Panc1 (cell line): Measurements from ENCODE around the gene BRINP2. TPM values are rescaled to one million over a fixed set of nuclear protein-coding genes. Genes with fewer than 3 reads are reported as not detected.

Experiments used
- ATAC-seq: fragments of 200-7000 bp; cut with Tn5 transposase; 2 replicates; pipeline ENCODE4 v1.9.1; 2020; ENCODE audit warnings: mild to moderate bottlenecking, moderate library complexity
- BruUV-seq: library from RNA; stranded (reverse); fragments of 400-500 nt; replicated peaks from 2 replicates; lab custom pipeline; 2021; lab: Mats Ljungman, UMichigan
- CTCF ChIA-PET: fragments of 300-600 bp; sonication (Branson Sonifier 250); formaldehyde crosslinking; loops from one replicate; lab custom pipeline; 2022; ENCODE audit warnings: antibody characterized with exemption; lab: Charles Lee
- POLR2A ChIA-PET: fragments of 300-600 bp; sonication (Branson Sonifier 250); formaldehyde crosslinking; loops from one replicate; lab custom pipeline; 2022; ENCODE audit warnings: antibody characterized with exemption; lab: Charles Lee
- DNase-seq: peaks from one replicate; pipeline ENCODE4 v3.0.0-alpha.2; 2010; ENCODE audit warnings: low read depth, low spot score
- H3K27ac ChIP-seq: 2 replicates; pipeline ENCODE4 v1.5.1; 2011; ENCODE audit warnings: mild to moderate bottlenecking, low read length, inconsistent platforms
- H3K27me3 ChIP-seq: fragments of 200-500 bp; sonication (Bioruptor generic); 2 replicates; pipeline ENCODE4 v1.6.0; 2014; ENCODE audit warnings: low read length, inconsistent platforms; ENCODE audit not compliant: control insufficient read depth, insufficient read depth
- H3K36me3 ChIP-seq: fragments of 200-500 bp; sonication (Bioruptor generic); 2 replicates; pipeline ENCODE4 v1.5.1; 2014; ENCODE audit warnings: inconsistent platforms, mild to moderate bottlenecking, low read length, moderate library complexity; ENCODE audit not compliant: control insufficient read depth, insufficient read depth
- H3K4me1 ChIP-seq: 2 replicates; pipeline ENCODE4 v1.5.1; 2011; ENCODE audit warnings: inconsistent platforms, mild to moderate bottlenecking, low read length, moderate library complexity; ENCODE audit not compliant: control insufficient read depth, insufficient read depth
- H3K4me3 ChIP-seq, 2 experiments: 2 replicates each; pipeline ENCODE4 v1.5.1; 2011 to 2012; ENCODE audit warnings: low read depth in 2 of 2, low read length in 2 of 2, mild to moderate bottlenecking in 2 of 2, inconsistent platforms in 1 of 2, moderate library complexity in 1 of 2
- H3K9me3 ChIP-seq: fragments of 200-500 bp; sonication (Bioruptor generic); 2 replicates; pipeline ENCODE4 v1.5.1; 2014; ENCODE audit warnings: low read depth, mild to moderate bottlenecking, inconsistent platforms, low read length, moderate library complexity; ENCODE audit not compliant: control insufficient read depth, insufficient read depth
- CTCF ChIP-seq: fragments of 450-650 bp; IDR thresholded peaks from 2 replicates; pipeline ENCODE4 v1.5.1; 2017; ENCODE audit warnings: mild to moderate bottlenecking
- POLR2AphosphoS5 ChIP-seq: IDR thresholded peaks from 2 replicates; pipeline ENCODE4 v1.6.1; 2012; ENCODE audit warnings: mild to moderate bottlenecking, low read depth, low read length, moderate library complexity
- SIN3A ChIP-seq: IDR thresholded peaks from 2 replicates; pipeline ENCODE4 v1.6.1; 2012; ENCODE audit warnings: low read depth, mild to moderate bottlenecking, low read length, moderate library complexity, borderline replicate concordance; ENCODE audit not compliant: insufficient read depth
- TCF7L2 ChIP-seq: IDR thresholded peaks from 2 replicates; pipeline ENCODE4 v1.6.1; 2011; ENCODE audit warnings: mild to moderate bottlenecking, low read depth, low read length, inconsistent platforms
- in situ Hi-C: cut with HindIII; loops from 2 replicates; pipeline ENCODE4 v1.10.0; 2016; ENCODE audit warnings: low sequenced_read_pairs, low pct_unique_long_range_greater_than_20kb
- intact Hi-C: fragments of 100-400 bp; cut with micrococcal nuclease; formaldehyde crosslinking; loops from one replicate; pipeline ENCODE4 v1.10.0; 2022; ENCODE audit not compliant: unreplicated experiment
- total RNA-seq: library from RNA; stranded (reverse); gene quantifications from one replicate; pipeline ENCODE4 v1.2.1, GENCODE V29; 2021; ENCODE audit not compliant: unreplicated experiment
- TF ChIP-seq, protein P1 (sequence below), 2 experiments: IDR thresholded peaks; 2 replicates each; pipeline ENCODE4 v1.6.1; 2011 to 2012; ENCODE audit warnings: low read depth in 2 of 2, control low read depth in 1 of 2, low read length in 1 of 2, mild to moderate bottlenecking in 1 of 2, moderate library complexity in 1 of 2; ENCODE audit not compliant: insufficient read depth in 1 of 2

The BRINP2 gene
- total RNA-seq, 1 experiment from 2014 or later, result not detected

DNA sequence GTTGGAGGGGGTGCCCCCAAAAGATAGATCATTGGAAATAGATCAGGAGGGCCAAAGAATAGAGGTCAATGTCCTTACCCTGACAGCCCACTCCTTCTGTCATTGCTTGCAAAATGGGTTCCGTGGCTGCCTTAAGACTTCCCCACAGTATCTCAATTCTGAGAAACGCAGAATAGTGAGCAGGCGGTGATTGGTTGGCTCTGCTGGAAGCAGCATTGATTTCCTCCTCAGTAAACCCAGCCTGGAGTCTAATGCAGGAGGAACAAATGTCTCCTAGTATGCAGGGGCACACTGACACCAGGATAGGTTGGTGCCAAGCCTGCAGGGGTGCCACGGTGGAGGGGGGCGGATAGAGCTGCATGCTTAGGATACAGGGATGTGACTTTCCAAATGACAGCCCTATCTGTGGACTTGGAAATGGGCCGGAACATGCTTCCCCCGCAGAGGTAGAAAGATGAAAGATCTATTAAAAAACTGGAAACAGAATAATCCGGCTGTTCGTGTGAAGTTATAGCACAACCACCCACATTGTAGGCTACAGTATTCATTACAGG, 76.9 kb downstream of the BRINP2 start:
- BruUV-seq, result no TSS peak
- in situ Hi-C loops, result no loop called here

GRCh38 chr1:177248258-177248657, 77.5 kb downstream of the BRINP2 start:
- H3K4me1 ChIP-seq, result no peaks in the 10 kb centered on the region
- H3K9me3 ChIP-seq, result no peaks in the 10 kb centered on the region
- in situ Hi-C loops (no loop called here), intact Hi-C loops (no loop called here)
- no peak overlapping the region for H3K4me3 ChIP-seq
- CTCF ChIA-PET, result no interaction called here
- POLR2A ChIA-PET, result no interaction called here
- no peak overlapping the region for H3K27ac ChIP-seq
- no peaks in the 10 kb centered on the region for H3K27me3 ChIP-seq
- no peaks in the 10 kb centered on the region for H3K36me3 ChIP-seq
- no peak for TF ChIP-seq SIN3A
- no peak for TF ChIP-seq CTCF
- TF ChIP-seq, protein P1, sequence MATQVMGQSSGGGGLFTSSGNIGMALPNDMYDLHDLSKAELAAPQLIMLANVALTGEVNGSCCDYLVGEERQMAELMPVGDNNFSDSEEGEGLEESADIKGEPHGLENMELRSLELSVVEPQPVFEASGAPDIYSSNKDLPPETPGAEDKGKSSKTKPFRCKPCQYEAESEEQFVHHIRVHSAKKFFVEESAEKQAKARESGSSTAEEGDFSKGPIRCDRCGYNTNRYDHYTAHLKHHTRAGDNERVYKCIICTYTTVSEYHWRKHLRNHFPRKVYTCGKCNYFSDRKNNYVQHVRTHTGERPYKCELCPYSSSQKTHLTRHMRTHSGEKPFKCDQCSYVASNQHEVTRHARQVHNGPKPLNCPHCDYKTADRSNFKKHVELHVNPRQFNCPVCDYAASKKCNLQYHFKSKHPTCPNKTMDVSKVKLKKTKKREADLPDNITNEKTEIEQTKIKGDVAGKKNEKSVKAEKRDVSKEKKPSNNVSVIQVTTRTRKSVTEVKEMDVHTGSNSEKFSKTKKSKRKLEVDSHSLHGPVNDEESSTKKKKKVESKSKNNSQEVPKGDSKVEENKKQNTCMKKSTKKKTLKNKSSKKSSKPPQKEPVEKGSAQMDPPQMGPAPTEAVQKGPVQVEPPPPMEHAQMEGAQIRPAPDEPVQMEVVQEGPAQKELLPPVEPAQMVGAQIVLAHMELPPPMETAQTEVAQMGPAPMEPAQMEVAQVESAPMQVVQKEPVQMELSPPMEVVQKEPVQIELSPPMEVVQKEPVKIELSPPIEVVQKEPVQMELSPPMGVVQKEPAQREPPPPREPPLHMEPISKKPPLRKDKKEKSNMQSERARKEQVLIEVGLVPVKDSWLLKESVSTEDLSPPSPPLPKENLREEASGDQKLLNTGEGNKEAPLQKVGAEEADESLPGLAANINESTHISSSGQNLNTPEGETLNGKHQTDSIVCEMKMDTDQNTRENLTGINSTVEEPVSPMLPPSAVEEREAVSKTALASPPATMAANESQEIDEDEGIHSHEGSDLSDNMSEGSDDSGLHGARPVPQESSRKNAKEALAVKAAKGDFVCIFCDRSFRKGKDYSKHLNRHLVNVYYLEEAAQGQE (IDR thresholded peaks at IDR 0.05; ENCODE audit: insufficient read depth in 1 of 2, low read depth in 2 of 2, low read length in 1 of 2), result no peak
- no peak for TF ChIP-seq TCF7L2
- TF ChIP-seq POLR2AphosphoS5, result no peak
- ATAC-seq (no peak), DNase-seq (no peak)
- no TSS peak for BruUV-seq

More for the DNA sequence above, 76.9 kb downstream of the BRINP2 start:
- Histone ChIP-seq H3K27me3 (no peaks in the 10 kb centered on the region), H3K4me1 (no peaks in the 10 kb centered on the region), H3K9me3 (no peaks in the 10 kb centered on the region), H3K36me3 (no peaks in the 10 kb centered on the region), H3K27ac (no peak overlapping the region), H3K4me3 (no peak overlapping the region)
- ChIA-PET POLR2A (no interaction called here), CTCF (no interaction called here)
- DNase-seq (no peak), ATAC-seq (no peak)
- TF ChIP-seq, protein P1 (IDR thresholded peaks at IDR 0.05; ENCODE audit: insufficient read depth in 1 of 2, low read depth in 2 of 2, low read length in 1 of 2), result no peak
- TF ChIP-seq CTCF (no peak), POLR2AphosphoS5 (no peak), TCF7L2 (no peak), SIN3A (no peak)
- intact Hi-C loops, result no loop called here
